ENCODE results near the gene SLC39A13.

Gene SLC39A13

DNA sequence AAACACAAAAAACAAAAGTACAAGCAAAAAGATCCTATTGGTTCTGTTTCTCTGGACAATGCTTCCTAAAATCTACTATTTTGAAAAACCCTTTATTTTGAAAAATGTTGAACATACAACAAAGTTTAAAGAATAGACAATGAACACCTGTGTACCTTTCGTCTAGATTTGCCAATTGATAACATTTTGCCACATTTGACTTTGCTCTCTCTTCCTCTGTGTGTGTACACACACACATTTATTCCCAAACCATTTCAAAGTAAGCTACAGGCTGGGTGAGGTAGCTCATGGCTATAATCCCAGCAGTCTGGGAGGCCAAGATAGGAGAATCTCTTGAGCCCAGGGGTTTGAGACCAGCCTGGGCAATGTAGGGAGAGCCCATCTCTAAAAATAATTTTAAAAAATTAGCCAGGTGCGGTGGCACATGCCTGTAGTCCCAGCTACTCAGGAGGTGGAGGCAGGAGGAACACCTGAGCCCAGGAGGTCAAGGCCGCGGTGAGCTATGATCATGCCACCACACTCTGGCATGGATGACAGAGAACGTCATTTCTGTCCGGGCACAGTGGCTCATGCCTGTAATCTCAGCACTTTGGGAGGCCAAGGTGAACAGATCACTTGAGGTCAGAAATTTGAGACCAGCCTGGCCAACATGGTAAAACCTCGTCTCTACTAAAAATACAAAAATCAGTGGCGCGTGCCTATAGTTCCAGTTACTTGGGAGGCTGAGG lies 23.1 kb downstream of the SLC39A13 start:
- TF ChIP-seq, protein P1, sequence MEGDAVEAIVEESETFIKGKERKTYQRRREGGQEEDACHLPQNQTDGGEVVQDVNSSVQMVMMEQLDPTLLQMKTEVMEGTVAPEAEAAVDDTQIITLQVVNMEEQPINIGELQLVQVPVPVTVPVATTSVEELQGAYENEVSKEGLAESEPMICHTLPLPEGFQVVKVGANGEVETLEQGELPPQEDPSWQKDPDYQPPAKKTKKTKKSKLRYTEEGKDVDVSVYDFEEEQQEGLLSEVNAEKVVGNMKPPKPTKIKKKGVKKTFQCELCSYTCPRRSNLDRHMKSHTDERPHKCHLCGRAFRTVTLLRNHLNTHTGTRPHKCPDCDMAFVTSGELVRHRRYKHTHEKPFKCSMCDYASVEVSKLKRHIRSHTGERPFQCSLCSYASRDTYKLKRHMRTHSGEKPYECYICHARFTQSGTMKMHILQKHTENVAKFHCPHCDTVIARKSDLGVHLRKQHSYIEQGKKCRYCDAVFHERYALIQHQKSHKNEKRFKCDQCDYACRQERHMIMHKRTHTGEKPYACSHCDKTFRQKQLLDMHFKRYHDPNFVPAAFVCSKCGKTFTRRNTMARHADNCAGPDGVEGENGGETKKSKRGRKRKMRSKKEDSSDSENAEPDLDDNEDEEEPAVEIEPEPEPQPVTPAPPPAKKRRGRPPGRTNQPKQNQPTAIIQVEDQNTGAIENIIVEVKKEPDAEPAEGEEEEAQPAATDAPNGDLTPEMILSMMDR (conservative IDR thresholded peaks at IDR 0.05; ENCODE audit: low read depth, low read length) = no peak
- DNase-seq (ENCODE audit: low read depth) = no peak
- H3K4me3 ChIP-seq (ENCODE audit: low read depth, low read length) = no peak overlapping the region

DNA sequence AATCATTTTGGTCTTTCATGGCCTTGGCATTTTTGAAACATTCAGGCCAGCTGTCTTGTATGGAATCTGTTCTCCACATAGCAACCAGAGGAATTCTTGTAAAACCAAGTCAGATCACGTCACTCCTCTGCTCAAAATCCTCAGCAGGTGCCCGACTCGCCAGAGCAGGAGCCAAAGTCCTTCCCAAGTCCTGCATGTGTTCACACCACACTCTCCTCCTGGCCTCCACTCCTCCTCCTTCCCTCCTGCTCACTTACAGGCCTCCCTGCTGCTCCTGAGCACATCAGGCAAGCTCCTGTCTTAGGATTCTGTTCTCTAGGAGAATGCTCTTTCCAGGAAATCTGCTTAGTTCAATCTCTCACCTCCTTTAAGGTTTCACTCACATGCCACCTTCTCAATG lies 24.8 kb downstream of the SLC39A13 start:
- TF ChIP-seq, protein P1 (conservative IDR thresholded peaks at IDR 0.05; ENCODE audit: low read depth, low read length) = no peak
- no peak for DNase-seq (ENCODE audit: low read depth)
- H3K4me3 ChIP-seq (ENCODE audit: low read depth, low read length) = no peak overlapping the region

DNA sequence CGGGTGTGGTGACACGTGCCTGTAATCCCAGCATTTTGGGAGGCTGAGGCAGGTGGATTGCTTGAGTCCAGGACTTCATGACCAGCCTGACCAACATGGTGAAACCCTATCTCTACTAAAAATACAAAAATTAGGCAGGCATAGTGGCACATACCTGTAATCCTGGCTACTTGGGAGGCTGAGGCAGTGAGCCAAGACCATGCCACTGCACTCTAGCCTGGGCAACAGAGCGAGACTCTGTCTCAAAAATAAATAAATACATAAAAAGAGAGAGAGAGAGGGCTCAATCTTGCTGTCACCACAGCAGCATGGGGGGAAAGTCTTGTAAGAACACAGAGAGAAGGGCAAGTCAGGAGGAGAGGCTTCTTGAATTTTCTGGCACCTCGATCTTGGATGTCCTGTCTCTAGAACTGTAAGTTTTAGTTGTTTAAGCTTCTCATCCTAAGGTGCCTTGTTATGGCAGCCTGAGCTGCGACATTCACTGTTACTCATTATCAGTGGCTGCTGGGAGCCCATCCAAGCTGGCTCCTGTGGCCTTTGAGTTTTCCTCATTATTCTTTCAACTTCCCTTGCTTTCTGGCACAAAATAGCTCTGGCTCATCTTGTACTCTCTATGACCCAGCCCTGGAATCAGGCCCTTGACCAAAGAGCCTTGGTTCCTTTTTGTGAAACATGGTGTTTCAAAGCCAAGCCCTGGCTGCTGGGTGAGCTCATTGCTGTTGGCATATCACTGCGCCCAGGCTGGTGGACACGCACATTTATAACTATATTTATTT lies 25.8 kb downstream of the SLC39A13 start:
- TF ChIP-seq, protein P1 (conservative IDR thresholded peaks at IDR 0.05; ENCODE audit: low read depth, low read length) = no peak
- H3K4me3 ChIP-seq (ENCODE audit: low read depth, low read length) = no peak overlapping the region
- DNase-seq (ENCODE audit: low read depth) = no peak

DNA sequence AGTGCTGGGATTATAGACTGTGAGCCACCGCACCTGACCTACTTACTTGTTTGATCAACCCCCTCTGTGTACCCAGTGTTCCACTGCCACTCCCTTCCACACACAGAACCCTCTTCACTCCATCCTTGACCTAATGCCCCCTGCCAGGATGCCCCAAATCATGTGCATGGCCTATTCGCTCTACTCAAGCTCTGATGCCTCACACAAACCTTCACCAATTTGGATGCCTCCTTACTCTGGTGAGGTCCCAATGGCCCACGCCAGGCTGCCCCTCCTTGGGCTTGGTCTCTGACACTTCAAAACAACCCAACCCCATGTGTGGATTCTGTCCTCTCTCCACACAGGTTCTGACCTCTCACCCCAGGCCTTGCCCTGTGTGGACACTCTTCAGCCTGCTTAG lies 27.3 kb downstream of the SLC39A13 start:
- no peak overlapping the region for H3K4me3 ChIP-seq (ENCODE audit: low read depth, low read length)
- TF ChIP-seq, protein P1 (conservative IDR thresholded peaks at IDR 0.05; ENCODE audit: low read depth, low read length) = no peak
- no peak for DNase-seq (ENCODE audit: low read depth)

DNA sequence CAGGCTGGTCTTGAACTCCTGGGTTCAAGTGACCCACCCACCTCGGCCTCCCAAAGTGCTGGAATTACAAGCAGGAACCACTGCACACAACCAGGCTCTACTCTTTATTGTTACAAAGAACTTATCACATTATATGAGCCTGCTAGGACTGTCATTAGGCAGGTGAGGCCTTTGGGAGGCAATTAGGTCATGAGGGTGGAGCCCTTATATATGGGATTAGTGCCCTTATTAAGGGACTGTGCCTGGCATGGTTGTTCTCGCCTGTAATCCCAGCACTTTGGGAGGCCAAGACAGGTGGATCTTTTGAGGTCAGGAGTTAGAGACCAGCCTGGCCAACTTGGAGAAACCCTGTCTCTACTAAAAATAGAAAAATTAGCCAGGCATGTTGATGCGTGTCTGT lies 28.3 kb downstream of the SLC39A13 start:
- H3K4me3 ChIP-seq (ENCODE audit: low read depth, low read length) = no peak overlapping the region
- DNase-seq (ENCODE audit: low read depth) = no peak
- TF ChIP-seq, protein P1 (conservative IDR thresholded peaks at IDR 0.05; ENCODE audit: low read depth, low read length) = no peak

DNA sequence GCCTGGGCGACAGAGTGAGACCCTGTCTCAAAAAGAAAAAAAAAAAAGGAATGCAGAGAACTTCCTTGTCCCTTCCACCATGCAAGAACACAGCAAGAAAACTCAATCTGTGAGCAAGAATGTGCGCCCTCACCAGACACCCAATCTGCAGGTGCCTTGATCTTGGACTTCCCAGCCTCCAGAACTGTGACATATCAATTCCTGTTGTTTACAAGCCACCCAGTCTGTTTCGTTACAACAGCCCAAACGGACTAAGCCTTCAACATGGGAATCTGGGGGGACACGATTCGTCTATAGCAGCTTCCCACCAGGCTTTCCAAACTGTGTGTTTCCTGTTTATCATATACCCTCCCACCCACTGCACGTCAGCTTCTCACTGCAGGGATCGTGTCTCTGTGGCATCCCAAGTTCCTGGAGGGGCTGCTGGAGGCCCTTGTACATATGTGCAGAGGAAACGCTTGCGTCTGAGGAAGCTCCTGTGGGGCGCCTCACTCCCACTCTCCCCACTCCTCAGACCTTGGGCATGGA lies 28.9 kb downstream of the SLC39A13 start:
- TF ChIP-seq, protein P1 (conservative IDR thresholded peaks at IDR 0.05; ENCODE audit: low read depth, low read length) = no peak
- no peak overlapping the region for H3K4me3 ChIP-seq (ENCODE audit: low read depth, low read length)
- DNase-seq (ENCODE audit: low read depth) = no peak
